ENCODE measurements around the gene UBXN11. TPM values are rescaled to one million over a fixed set of nuclear protein-coding genes. Genes with fewer than 3 reads are reported as not detected.

UBXN11 gene
- total RNA-seq, 2 donors from 2014 or later, result 21.0 to 25.8 TPM

DNA sequence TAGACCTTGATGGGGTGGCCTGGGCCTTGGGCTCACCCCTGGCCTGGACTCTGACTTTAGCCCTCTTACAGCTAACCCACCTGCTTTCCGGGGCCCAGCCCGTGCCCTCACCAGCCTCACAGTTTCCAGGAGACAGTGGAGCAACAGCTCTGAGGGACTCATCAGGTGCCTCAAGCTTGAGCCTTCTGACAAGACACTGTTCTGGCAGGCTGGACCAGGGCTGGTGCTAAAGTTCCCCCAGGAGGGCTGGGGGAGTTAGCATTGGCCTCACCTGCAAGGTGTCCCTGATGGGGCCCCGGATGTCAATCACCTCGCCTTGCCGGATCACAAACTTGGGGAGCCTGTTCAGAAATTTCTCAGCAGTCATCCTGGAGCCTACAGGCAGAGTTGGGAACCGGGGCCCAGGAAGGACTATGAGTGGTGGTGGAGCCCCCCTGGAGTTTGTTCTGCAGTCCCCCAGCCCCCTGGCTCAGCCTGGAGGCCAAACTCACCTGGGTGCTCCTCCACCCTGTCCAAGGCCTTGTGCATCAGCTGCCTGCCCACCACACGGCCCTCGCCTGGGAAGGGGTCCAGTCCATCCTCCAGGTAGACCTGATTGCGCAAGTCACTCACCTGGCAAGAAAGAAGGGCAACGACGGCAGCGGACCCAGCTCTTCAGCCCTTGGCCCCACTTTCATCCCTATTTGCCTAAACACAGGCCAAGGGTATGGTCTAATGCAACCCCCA, 22.4 kb downstream of the UBXN11 start:
- Mint-ChIP-seq H3K9me3 (no peaks in the 10 kb centered on the region), H3K27ac (peak overlapping the region; percentile 87 to 96), H3K36me3 (peaks cover 26 to 43% of the 10 kb centered on the region in 2 donors)
- DNase-seq (ENCODE audit: low spot score in 2 of 2) (no peak), ATAC-seq (no peak)

DNA sequence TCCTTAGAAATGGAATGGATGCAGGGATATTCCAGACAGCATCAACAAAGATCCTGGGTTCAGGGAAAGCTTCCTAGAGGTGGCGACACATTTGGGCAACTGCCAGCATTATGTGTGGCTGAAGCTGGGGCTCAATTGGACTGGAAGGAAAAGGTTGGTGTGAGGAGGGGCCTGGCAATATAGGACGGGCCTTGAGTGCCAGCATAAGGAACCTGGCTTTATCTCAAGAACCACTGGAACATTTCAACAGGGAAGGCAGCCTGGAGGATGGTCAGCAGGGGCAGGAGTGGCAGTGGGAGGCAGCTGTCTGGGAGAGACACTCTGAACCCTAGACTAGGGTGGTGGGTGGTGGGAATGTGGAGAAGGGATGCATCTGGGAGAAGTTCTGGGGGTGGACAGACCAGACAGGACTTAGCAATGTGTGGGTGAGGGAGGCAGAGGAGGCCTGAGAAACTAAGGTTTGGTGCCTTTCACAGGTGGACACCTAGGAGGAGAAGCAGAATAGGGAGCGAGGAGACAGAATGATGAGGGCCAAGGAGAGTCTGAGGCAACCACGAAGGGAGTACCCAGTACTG, 23.1 kb downstream of the UBXN11 start:
- peaks cover 32 to 50% of the 10 kb centered on the region in 2 donors for H3K36me3 Mint-ChIP-seq
- DNase-seq (ENCODE audit: low spot score in 2 of 2) (no peak), ATAC-seq (no peak)
- no peaks in the 10 kb centered on the region for H3K9me3 Mint-ChIP-seq
- H3K27ac Mint-ChIP-seq, result peak overlapping the region; percentile 87 to 96

DNA sequence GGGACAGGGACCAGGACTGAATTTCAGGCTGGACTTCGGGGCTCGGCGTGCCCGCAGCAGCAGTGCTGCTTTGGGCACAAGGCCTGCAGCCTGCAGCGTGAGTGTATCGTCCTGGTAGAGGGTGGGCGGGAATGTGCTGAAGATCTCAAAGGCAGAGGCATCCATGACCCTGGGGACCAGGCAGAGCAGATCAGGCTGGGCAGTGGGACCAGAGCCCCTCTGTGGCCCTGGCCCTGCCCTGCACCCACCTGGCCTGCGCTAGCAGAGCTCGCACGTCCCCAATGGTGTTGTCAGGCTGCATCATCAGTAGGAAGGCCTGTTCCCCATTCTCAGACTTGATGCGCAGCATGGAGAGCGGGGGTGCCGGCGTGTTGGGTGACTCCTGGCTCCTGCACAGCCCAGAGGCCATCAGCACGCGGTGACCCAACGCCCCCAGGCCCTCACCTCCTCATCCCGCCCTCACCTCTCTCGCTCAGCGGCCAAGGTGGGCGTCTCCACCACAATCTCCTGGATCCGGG, 24.0 kb downstream of the UBXN11 start:
- DNase-seq (ENCODE audit: low spot score in 2 of 2), result no peak

DNA sequence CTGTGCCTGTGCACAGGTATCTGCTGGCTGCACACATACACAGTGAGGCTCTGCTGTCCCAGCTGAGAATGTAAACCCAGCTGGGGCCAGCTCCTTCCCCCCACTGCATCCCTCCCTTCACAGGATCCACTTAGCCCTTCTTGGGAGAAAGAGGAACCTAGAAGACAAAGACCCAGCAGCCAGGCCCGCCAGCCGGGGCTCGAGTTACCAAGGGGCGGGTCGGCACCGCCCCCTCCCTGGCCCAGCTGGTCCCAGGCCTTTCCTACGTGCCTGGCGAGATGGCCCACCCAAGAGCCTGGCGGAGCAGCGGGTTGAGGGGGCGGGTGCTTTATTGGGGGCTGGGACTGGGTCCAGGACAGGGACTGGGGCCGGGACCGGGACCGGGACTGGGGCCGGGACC, 24.5 kb downstream of the UBXN11 start:
- no peaks in the 10 kb centered on the region for H3K9me3 Mint-ChIP-seq
- DNase-seq (ENCODE audit: low spot score in 2 of 2), result no peak
- no peak for ATAC-seq
- H3K27ac Mint-ChIP-seq, result peak overlapping the region; percentile 92 to 95
- peaks cover 44 to 64% of the 10 kb centered on the region in 2 donors for H3K36me3 Mint-ChIP-seq

More for the DNA sequence above, 24.0 kb downstream of the UBXN11 start:
- H3K36me3 Mint-ChIP-seq, result peaks cover 40 to 59% of the 10 kb centered on the region in 2 donors
- no peak for ATAC-seq
- peak overlapping the region in 1 of 2 donors; percentile 87 for H3K27ac Mint-ChIP-seq
- H3K9me3 Mint-ChIP-seq, result no peaks in the 10 kb centered on the region

DNA sequence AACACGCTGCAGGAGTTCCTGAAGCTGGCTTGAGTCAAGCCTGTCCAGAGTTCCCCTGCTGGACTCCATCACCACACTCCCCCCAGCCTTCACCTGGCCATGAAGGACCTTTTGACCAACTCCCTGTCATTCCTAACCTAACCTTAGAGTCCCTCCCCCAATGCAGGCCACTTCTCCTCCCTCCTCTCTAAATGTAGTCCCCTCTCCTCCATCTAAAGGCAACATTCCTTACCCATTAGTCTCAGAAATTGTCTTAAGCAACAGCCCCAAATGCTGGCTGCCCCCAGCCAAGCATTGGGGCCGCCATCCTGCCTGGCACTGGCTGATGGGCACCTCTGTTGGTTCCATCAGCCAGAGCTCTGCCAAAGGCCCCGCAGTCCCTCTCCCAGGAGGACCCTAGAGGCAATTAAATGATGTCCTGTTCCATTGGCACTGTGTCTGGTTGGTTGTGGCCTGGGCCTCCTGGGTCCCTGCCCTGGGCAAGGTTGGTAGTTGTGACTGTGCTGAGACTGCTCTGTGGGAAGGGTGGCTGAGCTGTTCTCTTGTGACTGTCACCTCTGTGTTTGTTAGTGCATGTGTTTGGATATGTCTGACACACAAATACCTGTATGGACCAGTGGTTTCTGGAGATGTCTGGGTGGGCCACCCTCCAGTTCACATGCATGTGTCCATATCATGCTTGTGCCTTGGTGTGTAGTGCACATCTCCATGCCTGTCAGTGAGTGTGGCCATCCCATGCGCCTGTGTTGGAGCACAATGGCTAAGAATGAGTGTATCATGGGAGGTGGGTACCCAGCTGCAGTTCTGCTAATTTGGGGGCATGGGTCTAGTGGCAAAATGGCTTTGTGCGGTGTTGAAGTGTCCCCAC, 25.1 kb downstream of the UBXN11 start:
- no peak for DNase-seq (ENCODE audit: low spot score in 2 of 2)
- peak overlapping the region; percentile 92 to 95 for H3K27ac Mint-ChIP-seq
- ATAC-seq, result no peak
- H3K36me3 Mint-ChIP-seq, result peaks cover 48 to 68% of the 10 kb centered on the region in 2 donors
- H3K9me3 Mint-ChIP-seq, result no peaks in the 10 kb centered on the region

DNA sequence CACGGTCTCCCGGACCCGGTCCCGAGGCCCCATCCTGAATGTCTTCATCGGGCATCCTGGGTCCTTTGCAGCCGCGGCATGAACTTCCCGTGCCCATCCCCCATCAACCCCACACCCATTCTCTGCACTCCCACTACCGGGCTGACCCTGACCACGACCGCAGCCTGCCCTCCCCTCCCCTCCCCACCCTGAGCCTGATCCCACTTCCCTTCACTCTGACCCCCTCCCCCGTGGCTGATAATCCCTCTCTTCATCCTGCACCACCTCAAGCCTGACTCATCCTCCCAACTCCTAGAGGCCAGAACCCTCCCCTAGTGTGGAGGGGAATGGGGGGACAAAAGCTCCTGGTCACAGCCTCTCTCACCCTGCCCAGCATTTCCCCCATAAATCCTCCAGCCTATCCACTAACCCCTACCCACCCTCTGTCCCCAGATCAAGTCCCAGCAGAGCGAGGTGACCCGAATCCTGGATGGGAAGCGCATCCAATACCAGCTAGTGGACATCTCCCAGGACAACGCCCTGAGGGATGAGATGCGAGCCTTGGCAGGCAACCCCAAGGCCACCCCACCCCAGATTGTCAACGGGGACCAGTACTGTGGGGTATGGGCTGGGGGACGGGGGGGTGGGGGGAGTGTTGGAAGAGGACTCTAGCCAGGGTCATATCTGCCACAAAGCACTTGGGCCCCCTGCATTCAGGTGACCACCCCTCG, 25.9 kb downstream of the UBXN11 start:
- Mint-ChIP-seq H3K36me3 (peaks cover 48 to 68% of the 10 kb centered on the region in 2 donors), H3K27ac (peak overlapping the region; percentile 90 to 92), H3K9me3 (no peaks in the 10 kb centered on the region)
- ATAC-seq (no peak), DNase-seq (ENCODE audit: low spot score in 2 of 2) (no peak)

DNA sequence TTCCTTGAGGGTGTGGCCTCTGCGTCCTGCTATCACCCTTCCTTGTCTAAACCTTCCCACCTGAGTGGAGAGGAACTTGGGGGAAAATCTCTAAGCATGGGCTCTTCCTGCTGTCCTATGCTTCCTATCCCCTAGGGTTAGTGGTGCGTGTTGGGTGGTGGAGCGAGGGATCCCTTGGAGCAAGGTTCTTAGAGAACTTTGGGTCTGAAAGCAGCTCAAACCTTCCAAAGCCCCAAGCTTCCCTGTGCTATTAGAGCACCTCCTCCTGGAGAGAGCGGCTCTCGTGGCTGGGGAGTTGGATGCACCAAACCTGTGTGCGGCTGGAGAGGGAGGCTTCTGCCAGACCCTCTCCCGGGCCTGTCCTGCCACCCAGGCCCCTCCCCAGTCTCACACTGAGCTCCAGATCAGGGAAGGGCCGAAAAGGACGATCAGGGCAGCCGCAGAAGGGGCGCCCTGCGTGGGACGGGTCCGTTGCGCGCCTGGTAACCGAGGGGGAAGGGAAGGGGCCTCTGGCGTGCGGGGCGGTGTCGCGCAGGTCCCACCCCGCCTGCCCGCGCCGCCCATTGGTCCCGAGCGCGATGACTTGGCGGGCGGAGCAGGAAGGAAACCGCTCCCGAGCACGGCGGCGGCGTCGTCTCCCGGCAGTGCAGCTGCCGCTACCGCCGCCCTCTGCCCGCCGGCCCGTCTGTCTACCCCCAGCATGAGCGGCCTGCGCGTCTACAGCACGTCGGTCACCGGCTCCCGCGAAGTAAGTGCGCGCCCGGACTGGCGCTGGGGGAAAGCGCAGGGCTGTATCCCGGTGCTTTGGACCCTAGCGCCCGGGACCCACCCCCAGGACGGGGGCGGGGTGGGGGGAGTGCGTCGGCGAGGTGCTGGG, 26.7 kb downstream of the UBXN11 start, which contains the start of gene SH3BGRL3:
SH3BGRL3 (plus strand) TSS at position 631 of the 877 bp plus-strand sequence; CDS start at position 701, 70 bp downstream.
- no peaks in the 10 kb centered on the region for H3K9me3 Mint-ChIP-seq
- H3K27ac Mint-ChIP-seq, result peak within 1 kb of the TSS; percentile 92 to 95
- H3K36me3 Mint-ChIP-seq, result peaks cover 42 to 63% of the 10 kb centered on the region in 2 donors
- ATAC-seq, result peak; percentile 48 to 67
- peak; percentile 84 to 86 for DNase-seq (ENCODE audit: low spot score in 2 of 2)

DNA sequence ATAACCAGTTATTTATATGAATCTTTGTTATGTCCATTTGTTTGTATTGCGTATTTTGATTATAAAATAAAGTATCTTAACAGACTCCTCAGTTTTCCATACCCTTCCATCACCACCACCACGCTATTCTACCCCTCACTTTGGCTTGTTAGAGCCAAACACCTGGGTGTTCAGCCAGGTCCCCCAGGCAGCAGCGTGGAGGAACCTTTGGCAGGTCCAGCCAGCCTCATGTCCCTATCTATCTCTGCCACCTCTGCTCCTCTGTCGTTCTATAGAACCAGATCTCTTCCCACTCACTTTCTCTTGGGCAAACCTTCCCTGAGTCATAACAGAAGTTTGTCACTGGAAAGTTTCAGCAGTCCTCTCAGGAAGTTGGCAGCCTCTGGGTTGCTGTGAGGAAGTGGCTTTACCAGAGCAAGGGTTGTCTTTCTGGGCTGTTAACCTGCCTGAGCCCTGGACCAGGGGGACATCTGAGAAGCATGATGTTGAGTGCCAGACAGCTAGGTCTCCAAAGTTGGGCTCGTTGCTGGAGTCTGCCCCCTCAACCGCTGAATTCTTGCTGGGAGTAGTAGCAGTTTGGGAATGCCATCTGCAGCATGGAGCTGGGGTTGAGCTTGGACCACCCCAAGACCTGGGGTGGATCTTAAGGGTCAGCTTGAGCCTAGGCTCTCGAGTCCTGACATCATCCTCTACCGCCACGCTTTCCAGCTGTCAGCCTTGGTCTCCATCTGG, 27.5 kb downstream of the UBXN11 start:
- DNase-seq (ENCODE audit: low spot score in 2 of 2) (peak in 1 of 2 donors; percentile 80), ATAC-seq (peak; percentile 8 to 33)
- Mint-ChIP-seq H3K36me3 (peaks cover 38 to 59% of the 10 kb centered on the region in 2 donors), H3K9me3 (no peaks in the 10 kb centered on the region), H3K27ac (peak overlapping the region; percentile 92 to 95)

DNA sequence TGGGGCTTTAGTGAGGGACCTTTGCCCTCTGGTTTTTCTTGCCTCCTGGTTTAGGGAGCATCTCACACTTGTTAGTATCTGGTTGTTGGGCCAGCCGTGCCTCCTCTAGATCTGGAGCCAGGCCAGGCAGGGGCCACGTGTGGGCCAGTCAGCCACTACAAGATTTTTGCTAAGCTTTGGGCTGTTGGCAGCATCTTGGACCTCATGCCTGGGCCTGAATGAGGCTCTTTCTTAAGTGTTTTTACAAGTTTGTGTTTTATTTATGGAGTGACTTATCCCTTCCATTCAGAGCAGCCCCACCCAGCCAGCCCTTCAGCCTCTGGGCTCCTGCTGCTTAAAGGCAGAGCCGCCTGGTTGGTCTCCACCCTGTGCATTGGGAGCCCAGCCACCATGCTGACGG, 28.1 kb downstream of the UBXN11 start:
- H3K9me3 Mint-ChIP-seq, result no peaks in the 10 kb centered on the region
- DNase-seq (ENCODE audit: low spot score in 2 of 2) (no peak), ATAC-seq (no peak)
- H3K27ac Mint-ChIP-seq, result peak overlapping the region; percentile 92 to 95
- H3K36me3 Mint-ChIP-seq, result peaks cover 38 to 56% of the 10 kb centered on the region in 2 donors

DNA sequence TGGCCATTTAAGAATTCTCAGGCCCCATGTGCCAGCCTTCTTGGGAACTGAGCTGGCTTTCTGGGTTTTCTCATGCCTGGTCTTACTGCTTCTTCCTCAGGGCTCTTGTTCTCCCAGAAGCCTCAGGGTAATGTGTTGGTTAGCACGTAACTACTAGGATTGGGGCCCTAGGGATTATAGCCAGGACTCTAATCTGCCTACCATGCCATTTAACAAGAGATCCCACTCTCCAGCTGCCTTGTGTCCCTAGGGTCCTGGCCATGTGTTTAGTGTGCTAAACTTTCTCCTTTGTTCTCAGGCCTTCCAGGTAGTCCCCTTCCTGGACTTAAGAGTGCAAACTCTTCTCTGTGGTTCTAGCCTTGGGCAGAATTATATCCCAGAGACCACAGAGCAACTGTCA, 28.7 kb downstream of the UBXN11 start:
- Mint-ChIP-seq H3K36me3 (peaks cover 38 to 50% of the 10 kb centered on the region in 2 donors), H3K27ac (peak overlapping the region; percentile 92 to 95), H3K9me3 (no peaks in the 10 kb centered on the region)
- DNase-seq (ENCODE audit: low spot score in 2 of 2) (no peak), ATAC-seq (no peak)

DNA sequence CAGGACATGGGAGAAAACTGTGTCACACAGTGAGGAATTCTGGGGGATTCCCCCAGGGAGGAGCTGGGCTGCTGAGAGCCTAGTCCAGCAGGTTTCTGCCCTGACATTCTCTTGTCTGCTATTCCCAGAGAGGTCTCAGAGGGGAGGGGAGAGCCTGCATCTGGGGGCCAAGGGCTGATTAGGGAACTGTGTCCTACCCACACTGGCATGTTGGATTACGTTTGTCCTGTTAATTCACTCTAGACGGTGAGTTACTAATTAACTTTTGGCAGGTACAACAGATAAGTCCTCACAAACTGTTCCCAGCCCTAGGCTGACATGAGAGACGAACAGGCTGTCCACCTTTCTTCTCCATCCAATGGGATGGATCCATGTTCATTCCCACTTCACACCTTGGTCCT, 29.2 kb downstream of the UBXN11 start:
- H3K27ac Mint-ChIP-seq, result peak overlapping the region in 1 of 2 donors; percentile 92
- DNase-seq (ENCODE audit: low spot score in 2 of 2), result no peak
- no peak for ATAC-seq
- no peaks in the 10 kb centered on the region for H3K9me3 Mint-ChIP-seq
- peaks cover 38 to 46% of the 10 kb centered on the region in 2 donors for H3K36me3 Mint-ChIP-seq

DNA sequence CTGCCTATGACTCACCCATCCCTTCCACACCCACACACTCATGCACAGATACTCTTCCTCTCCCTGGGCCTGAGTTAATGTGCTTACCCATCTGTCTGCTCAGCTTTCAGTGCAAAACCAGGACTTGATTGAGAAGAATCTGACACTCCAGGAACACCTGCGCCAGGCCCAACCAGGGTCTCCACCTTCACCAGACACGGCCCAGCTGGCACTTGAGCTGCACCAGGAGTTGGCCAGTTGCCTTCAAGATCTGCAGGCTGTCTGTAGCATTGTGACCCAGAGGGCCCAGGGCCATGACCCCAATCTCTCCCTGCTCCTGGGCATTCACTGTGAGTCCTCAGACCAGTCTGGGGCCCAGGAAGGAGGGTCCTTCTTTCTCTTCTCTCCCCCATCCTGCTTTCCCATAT, 30.0 kb downstream of the UBXN11 start:
- no peaks in the 10 kb centered on the region for H3K9me3 Mint-ChIP-seq
- no peak for DNase-seq (ENCODE audit: low spot score in 2 of 2)
- peak overlapping the region; percentile 92 to 93 for H3K27ac Mint-ChIP-seq
- H3K36me3 Mint-ChIP-seq, result peaks cover 35 to 47% of the 10 kb centered on the region in 2 donors
- peak in 1 of 2 donors; percentile 1 for ATAC-seq

DNA sequence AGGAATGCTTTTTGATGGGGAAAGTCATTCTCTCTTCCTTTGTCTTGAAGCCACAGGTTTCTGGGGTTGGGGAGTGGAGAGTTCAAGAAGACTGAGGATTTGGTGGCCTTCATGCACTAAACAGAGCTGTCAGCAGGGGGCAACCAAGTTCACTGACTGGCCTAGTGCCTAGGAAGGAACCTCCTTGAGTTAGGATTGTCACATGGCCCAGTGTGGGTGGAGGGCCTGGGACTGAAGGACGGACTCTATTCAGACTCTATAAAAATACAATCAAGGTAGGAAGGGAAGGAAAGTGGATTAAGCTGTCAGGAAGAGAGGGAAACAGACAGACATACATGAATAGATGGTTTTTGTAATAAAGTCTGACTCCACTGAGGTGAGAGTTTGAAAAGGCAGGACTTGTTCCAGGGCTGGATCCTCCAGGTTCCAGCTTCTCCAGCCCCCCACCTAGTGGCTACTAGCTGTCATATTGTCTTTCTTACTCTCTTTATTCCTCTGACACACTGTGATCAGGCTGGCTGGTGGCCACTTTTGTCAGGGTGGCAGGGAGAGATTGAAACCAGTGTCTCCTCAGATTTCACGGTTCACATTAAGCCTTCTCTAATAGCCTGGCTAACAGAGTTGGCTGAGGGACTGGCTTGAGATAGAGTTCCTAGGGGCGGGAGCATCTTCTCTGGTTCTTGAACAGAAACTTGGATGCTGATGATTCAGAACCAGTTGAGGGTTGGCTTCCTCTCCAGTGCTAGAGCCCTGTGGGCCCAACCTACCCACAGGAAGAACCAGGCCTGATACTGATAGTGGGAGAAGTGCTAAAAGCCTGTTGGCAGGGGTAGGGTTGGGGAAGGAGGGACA, 30.6 kb downstream of the UBXN11 start:
- Mint-ChIP-seq H3K27ac (peak overlapping the region; percentile 92 to 93), H3K9me3 (no peaks in the 10 kb centered on the region), H3K36me3 (peaks cover 29 to 40% of the 10 kb centered on the region in 2 donors)
- peak; percentile 79 to 80 for ATAC-seq
- DNase-seq (ENCODE audit: low spot score in 2 of 2), result peak; percentile 81 to 85

Data from activated naive CD4-positive, alpha-beta T cell treated with anti-CD3 and anti-CD28 coated beads, Interleukin-2, amount 50 U/mL, for 72 hours (primary cell).